Breast epithelium (tissue), 4 donors: ENCODE results near the gene CATSPERZ. TPM values are rescaled to one million over a fixed set of nuclear protein-coding genes. Genes with fewer than 3 reads are reported as not detected.
A peak's percentile ranks its signal among the peaks of the same experiment; 100 is the strongest.
"Not testable (repeated sequence)": the region's sequence is repeated elsewhere in the genome, so short reads cannot be mapped to it uniquely, and the experiment has no call there.

Experiments used
- DNase-seq, 2 donors: peaks; one replicate each; pipeline ENCODE4 v3.0.0-alpha.2; 2019; ENCODE audit warnings: low spot score in 2 of 2
- H3K27ac ChIP-seq, 2 donors: fragments of 200-600 bp; sonication (generic) in 1 of 2; one replicate each; pipeline ENCODE4 v1.5.1; 2016 to 2019; ENCODE audit warnings: mild to moderate bottlenecking in 1 of 2
- H3K27me3 ChIP-seq, 2 donors: fragments of 200-600 bp; sonication (generic) in 1 of 2; one replicate each; pipeline versions ENCODE4 v1.5.1 to v1.6.0; 2017 to 2019; ENCODE audit warnings: control low read depth in 1 of 2, mild to moderate bottlenecking in 1 of 2
- H3K36me3 ChIP-seq: fragments of 200-600 bp; one replicate; pipeline ENCODE4 v1.5.1; 2019
- H3K4me1 ChIP-seq, 2 donors: fragments of 200-600 bp; sonication (generic); one replicate each; pipeline ENCODE4 v1.5.1; 2016 to 2019; ENCODE audit warnings: control low read depth in 1 of 2
- H3K4me3 ChIP-seq, 3 donors: fragments of 200-600 bp; sonication (generic); 1 replicate in 2 of 3; 2 replicates in 1 of 3; pipeline ENCODE4 v1.5.1; 2016 to 2019; ENCODE audit warnings: mild to moderate bottlenecking in 3 of 3, moderate library complexity in 2 of 3
- H3K9me3 ChIP-seq, 2 donors: fragments of 200-600 bp; sonication (generic) in 1 of 2; one replicate each; pipeline ENCODE4 v1.5.1; 2016 to 2019; ENCODE audit warnings: control low read depth in 1 of 2
- POLR2A ChIP-seq: fragments of 450-650 bp; IDR thresholded peaks from one replicate; pipeline ENCODE4 v1.6.1; 2016; ENCODE audit warnings: antibody characterized with exemption, mild to moderate bottlenecking, moderate library complexity
- POLR2AphosphoS5 ChIP-seq, 3 donors: sonication (generic); formaldehyde crosslinking; IDR thresholded peaks; one replicate each; pipeline ENCODE4 v1.6.1; 2017; ENCODE audit warnings: antibody characterized with exemption in 3 of 3
- intact Hi-C: fragments of 100-400 bp; cut with DNase I; formaldehyde crosslinking; loops from one replicate; pipeline ENCODE4 v1.15.1; 2023; ENCODE audit warnings: low total_unique reads
- total RNA-seq, 3 donors: library from RNA; depleted of rRNA; stranded (reverse); fragments of >200 nt; gene quantifications; one replicate each; pipeline ENCODE4 v1.1.0, GENCODE V29; 2016
- TF ChIP-seq, protein P1 (sequence below), 3 donors: fragments of 450-650 bp; IDR thresholded peaks; one replicate each; pipeline ENCODE4 v1.5.1; 2016 to 2017; ENCODE audit warnings: antibody characterized with exemption in 3 of 3, mild to moderate bottlenecking in 3 of 3, moderate library complexity in 3 of 3

The CATSPERZ gene
- total RNA-seq, 3 donors from 2014 or later: 1.8 TPM; not detected in 2

DNA sequence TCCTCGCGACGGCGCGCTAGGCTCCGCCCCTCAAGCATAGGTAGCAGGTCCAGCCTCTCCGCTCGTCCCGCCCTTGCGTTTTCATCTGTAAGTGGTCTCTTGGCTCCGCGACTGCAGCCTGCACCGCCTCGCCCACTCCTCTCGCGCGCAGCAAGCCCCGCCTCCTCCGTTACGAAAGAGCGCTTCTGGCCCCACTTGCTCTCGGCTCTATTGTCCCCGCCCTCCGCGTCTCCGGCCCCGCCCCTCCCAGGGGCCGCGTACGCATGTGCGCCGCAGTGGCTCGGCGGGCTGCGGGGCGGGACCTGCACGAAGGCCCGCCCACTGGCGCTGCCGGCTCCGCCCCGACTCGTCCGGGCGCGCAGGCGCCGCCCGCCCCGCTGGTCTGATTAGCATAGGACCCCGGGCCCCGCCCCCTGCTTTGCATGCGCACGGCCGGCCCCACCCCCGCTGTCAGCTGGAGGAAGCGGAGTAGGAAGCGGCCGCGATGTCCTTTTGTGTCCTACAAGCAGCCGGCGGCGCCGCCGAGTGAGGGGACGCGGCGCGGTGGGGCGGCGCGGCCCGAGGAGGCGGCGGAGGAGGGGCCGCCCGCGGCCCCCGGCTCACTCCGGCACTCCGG is 5.0 kb downstream of the CATSPERZ start, which contains the start of gene ESRRA:
Gene ESRRA (plus strand): TSS at position 450 of the 616 bp plus-strand sequence. CDS start 1,656 bp downstream, outside the sequence.
- TF ChIP-seq, protein P1, sequence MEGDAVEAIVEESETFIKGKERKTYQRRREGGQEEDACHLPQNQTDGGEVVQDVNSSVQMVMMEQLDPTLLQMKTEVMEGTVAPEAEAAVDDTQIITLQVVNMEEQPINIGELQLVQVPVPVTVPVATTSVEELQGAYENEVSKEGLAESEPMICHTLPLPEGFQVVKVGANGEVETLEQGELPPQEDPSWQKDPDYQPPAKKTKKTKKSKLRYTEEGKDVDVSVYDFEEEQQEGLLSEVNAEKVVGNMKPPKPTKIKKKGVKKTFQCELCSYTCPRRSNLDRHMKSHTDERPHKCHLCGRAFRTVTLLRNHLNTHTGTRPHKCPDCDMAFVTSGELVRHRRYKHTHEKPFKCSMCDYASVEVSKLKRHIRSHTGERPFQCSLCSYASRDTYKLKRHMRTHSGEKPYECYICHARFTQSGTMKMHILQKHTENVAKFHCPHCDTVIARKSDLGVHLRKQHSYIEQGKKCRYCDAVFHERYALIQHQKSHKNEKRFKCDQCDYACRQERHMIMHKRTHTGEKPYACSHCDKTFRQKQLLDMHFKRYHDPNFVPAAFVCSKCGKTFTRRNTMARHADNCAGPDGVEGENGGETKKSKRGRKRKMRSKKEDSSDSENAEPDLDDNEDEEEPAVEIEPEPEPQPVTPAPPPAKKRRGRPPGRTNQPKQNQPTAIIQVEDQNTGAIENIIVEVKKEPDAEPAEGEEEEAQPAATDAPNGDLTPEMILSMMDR (IDR thresholded peaks at IDR 0.05): no peak
- peak in 1 of 3 donors; percentile 68 for TF ChIP-seq POLR2AphosphoS5 (IDR thresholded peaks at IDR 0.05)
- no peaks in the 10 kb centered on the region for H3K36me3 ChIP-seq
- H3K27me3 ChIP-seq: peaks cover 0 to 7% of the 10 kb centered on the region in 2 donors
- peak; percentile 99 to 100 for DNase-seq
- intact Hi-C loops: no loop called here
- H3K4me3 ChIP-seq: peak within 1 kb of the TSS; percentile 62 to 75 (median 69)
- H3K27ac ChIP-seq: peak within 1 kb of the TSS; percentile 89 to 90
- H3K9me3 ChIP-seq: no peaks in the 10 kb centered on the region
- peaks cover 9 to 16% of the 10 kb centered on the region in 2 donors for H3K4me1 ChIP-seq

DNA sequence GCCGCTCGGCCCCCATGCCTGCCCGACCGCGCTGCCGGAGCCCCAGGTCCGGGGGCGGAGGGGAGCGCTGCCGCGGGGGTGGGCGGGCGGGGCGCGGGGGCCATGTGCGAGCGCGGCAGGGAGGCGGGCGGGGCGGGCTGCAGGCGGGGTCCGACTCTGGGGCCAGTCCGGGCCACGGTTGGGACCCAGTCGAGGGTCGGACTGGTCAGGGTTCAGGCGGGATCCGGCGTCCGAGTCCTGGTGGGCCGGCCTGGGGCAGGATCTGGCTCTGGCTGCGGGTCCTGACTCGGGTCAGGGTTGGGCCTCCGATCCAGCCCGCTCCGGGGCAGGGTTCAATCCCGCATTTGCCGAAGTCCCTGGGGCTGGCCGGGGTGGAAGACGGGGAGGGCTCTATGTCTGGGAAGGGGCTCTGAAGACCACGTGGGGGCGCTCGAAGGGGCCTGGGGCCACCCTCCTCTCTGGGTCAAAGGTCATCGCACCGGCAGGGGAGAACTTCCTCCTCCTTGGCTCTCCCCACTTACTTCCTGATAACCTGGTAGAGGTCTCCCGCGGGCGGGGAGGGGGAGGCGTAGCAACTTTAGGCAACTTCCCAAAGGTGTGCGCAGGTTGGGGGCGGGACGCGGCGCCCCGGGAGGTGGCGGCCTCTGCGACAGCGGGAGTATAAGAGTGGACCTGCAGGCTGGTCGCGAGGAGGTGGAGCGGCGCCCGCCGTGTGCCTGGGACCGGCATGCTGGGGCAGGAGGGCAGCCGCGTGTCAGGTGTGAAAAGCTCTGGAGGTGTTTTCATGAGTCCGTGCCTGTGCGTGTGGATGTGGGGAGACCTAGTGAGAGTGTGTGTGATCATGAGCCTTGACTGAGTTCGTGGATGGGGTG is 5.8 kb downstream of the CATSPERZ start:
- no peak for DNase-seq

DNA sequence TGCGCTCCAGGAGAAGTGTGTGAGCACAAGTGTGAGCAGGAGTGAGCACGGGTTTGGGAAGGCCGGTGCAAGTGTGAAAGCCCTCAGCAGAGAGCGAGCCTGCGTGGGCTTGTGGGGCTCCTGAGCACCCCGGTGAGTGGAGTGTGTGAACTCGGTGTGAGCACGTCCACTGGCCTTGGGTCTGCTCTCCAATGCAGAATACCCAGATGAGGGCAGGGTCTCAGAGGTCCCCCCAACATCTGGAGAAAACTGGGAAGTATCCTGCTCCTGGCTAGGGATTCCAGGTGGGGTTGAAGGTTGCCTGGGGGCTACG is 6.4 kb downstream of the CATSPERZ start:
- Histone ChIP-seq H3K4me3 (peak overlapping the region; percentile 62 to 75 (median 69)), H3K27me3 (no peaks in the 10 kb centered on the region), H3K4me1 (peaks cover 5 to 10% of the 10 kb centered on the region in 2 donors), H3K9me3 (no peaks in the 10 kb centered on the region), H3K27ac (peak overlapping the region; percentile 89 to 90), H3K36me3 (no peaks in the 10 kb centered on the region)
- intact Hi-C loops: no loop called here
- DNase-seq: no peak
- TF ChIP-seq, protein P1 (IDR thresholded peaks at IDR 0.05): no peak
- TF ChIP-seq POLR2A: no peak
- no peak for TF ChIP-seq POLR2AphosphoS5 (IDR thresholded peaks at IDR 0.05)

More for the DNA sequence above, 5.8 kb downstream of the CATSPERZ start:
- peaks cover 5 to 10% of the 10 kb centered on the region in 2 donors for H3K4me1 ChIP-seq
- peak overlapping the region; percentile 89 to 90 for H3K27ac ChIP-seq
- intact Hi-C loops: no loop called here
- H3K27me3 ChIP-seq: no peaks in the 10 kb centered on the region
- H3K4me3 ChIP-seq: peak overlapping the region; percentile 62 to 75 (median 69)
- H3K36me3 ChIP-seq: no peaks in the 10 kb centered on the region
- TF ChIP-seq, protein P1 (IDR thresholded peaks at IDR 0.05): no peak
- TF ChIP-seq POLR2AphosphoS5 (IDR thresholded peaks at IDR 0.05) (peak in 1 of 3 donors; percentile 26), POLR2A (no peak)
- no peaks in the 10 kb centered on the region for H3K9me3 ChIP-seq

DNA sequence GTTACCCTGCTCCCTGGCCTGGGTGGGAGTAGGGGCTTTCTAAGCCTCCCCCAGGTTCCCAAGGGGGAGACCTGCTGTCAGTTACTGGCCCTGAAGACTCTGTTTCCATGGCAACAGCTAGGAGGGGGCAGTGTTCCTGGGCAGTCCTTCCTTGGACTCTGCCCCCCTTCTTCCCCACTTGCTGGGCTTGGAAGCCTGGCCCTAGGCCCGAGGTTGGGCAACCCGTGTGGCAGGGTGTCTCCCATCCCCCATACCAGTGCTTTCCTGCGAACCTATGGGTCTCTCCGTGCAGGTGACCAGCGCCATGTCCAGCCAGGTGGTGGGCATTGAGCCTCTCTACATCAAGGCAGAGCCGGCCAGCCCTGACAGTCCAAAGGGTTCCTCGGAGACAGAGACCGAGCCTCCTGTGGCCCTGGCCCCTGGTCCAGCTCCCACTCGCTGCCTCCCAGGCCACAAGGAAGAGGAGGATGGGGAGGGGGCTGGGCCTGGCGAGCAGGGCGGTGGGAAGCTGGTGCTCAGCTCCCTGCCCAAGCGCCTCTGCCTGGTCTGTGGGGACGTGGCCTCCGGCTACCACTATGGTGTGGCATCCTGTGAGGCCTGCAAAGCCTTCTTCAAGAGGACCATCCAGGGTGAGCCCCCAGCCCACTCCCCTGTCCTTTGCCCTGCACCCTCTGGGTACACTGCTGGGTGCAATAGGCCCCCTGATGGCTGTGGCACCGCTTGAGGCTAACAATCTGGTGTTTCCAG is 6.9 kb downstream of the CATSPERZ start:
- H3K36me3 ChIP-seq: no peaks in the 10 kb centered on the region
- H3K27ac ChIP-seq: peak overlapping the region; percentile 89 to 90
- no peak for TF ChIP-seq POLR2AphosphoS5 (IDR thresholded peaks at IDR 0.05)
- no peak for TF ChIP-seq POLR2A
- TF ChIP-seq, protein P1 (IDR thresholded peaks at IDR 0.05): no peak
- H3K4me3 ChIP-seq: peak overlapping the region; percentile 62 to 75 (median 69)
- H3K9me3 ChIP-seq: no peaks in the 10 kb centered on the region
- H3K27me3 ChIP-seq: no peaks in the 10 kb centered on the region
- intact Hi-C loops: no loop called here
- H3K4me1 ChIP-seq: peaks cover 5 to 10% of the 10 kb centered on the region in 2 donors
- no peak for DNase-seq

DNA sequence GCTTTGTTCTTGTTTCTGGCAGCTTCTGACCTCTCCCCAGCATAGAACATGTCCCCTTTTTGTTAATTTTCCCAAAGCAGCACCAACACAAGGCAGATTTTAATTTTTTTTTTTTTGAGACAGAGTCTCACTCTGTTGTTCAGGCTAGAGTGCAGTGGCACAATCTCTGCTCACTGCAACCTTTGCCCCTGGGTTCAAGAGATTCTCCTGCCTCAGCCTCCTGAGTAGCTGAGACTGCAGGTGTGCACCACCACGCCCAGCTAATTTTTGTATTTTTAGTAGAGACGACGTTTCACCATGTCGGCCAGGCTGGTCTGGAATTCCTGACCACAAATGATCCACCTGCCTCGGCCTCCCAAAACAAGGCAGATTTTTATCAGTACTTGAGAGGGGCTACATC is 7.6 kb downstream of the CATSPERZ start:
- H3K9me3 ChIP-seq, H3K27me3 ChIP-seq, intact Hi-C loops, DNase-seq, H3K4me3 ChIP-seq, H3K36me3 ChIP-seq, H3K4me1 ChIP-seq: not testable (repeated sequence)
- peak overlapping the region in 1 of 2 donors; percentile 90 for H3K27ac ChIP-seq
